Activated naive CD4-positive, alpha-beta T cell treated with anti-CD3 and anti-CD28 coated beads for 36 hours (primary cell): ENCODE measurements around the gene REV3L. TPM values are rescaled to one million over a fixed set of nuclear protein-coding genes. Genes with fewer than 3 reads are reported as not detected.

ENCODE experiments used
- CTCF ChIA-PET: fragments of 350-600 bp; sonication (Branson Sonifier 250); formaldehyde crosslinking; loops from one replicate; lab custom pipeline; 2021; ENCODE audit warnings: antibody characterized with exemption; lab: Charles Lee
- DNase-seq: peaks from one replicate; pipeline ENCODE4 v3.0.0-alpha.2; 2020
- H3K27ac Mint-ChIP-seq: one replicate; pipeline ENCODE4 v1.8.0; 2021; ENCODE audit warnings: mild to moderate bottlenecking, mixed read lengths
- H3K27me3 Mint-ChIP-seq: one replicate; pipeline ENCODE4 v1.8.0; 2021; ENCODE audit warnings: low read depth, mixed read lengths
- H3K36me3 Mint-ChIP-seq: one replicate; pipeline ENCODE4 v1.8.0; 2021; ENCODE audit warnings: low read depth, mixed read lengths
- H3K4me1 Mint-ChIP-seq: one replicate; pipeline ENCODE4 v1.8.0; 2021; ENCODE audit warnings: low read depth, mixed read lengths
- H3K4me3 Mint-ChIP-seq: one replicate; pipeline ENCODE4 v1.8.0; 2021; ENCODE audit warnings: mild to moderate bottlenecking, moderate library complexity, mixed read lengths
- H3K9me3 Mint-ChIP-seq: one replicate; pipeline ENCODE4 v1.8.0; 2021; ENCODE audit warnings: mixed read lengths
- intact Hi-C: fragments of 100-400 bp; cut with micrococcal nuclease; formaldehyde crosslinking; loops from one replicate; pipeline ENCODE4 v1.15.1; 2023
- total RNA-seq, 2 experiments: library from RNA; stranded (reverse); gene quantifications; one replicate each; pipeline ENCODE4 v1.2.3, GENCODE V29; 2021

The REV3L gene
- total RNA-seq, 2 experiments from 2014 or later, result 11.9 to 16.0 TPM

- Mint-ChIP-seq H3K4me3 (no peak overlapping the region), H3K9me3 (peaks cover 21% of the 10 kb centered on the region), H3K36me3 (peaks cover 71% of the 10 kb centered on the region), H3K27me3 (no peaks in the 10 kb centered on the region), H3K4me1 (peaks cover 2% of the 10 kb centered on the region), H3K27ac (no peak overlapping the region)
- CTCF ChIA-PET, result no interaction called here
- intact Hi-C loops, result no loop called here
- no peak for DNase-seq
These were observed 206.3 kb downstream of the REV3L start for GRCh38 chr6:111276736-111277135.

- CTCF ChIA-PET, result no interaction called here
- H3K9me3 Mint-ChIP-seq, result peaks cover 21% of the 10 kb centered on the region
- no peak for DNase-seq
- H3K36me3 Mint-ChIP-seq, result peaks cover 71% of the 10 kb centered on the region
- H3K27me3 Mint-ChIP-seq, result no peaks in the 10 kb centered on the region
- H3K27ac Mint-ChIP-seq, result no peak overlapping the region
- no peak overlapping the region for H3K4me3 Mint-ChIP-seq
- H3K4me1 Mint-ChIP-seq, result peaks cover 2% of the 10 kb centered on the region
- intact Hi-C loops, result no loop called here
These were observed 206.7 kb downstream of the REV3L start for GRCh38 chr6:111276335-111276734.

GRCh38 chr6:111274593-111275217 lies 208.3 kb downstream of the REV3L start:
- no peak overlapping the region for H3K27ac Mint-ChIP-seq
- intact Hi-C loops, result no loop called here
- H3K4me1 Mint-ChIP-seq, result peaks cover 2% of the 10 kb centered on the region
- no peaks in the 10 kb centered on the region for H3K27me3 Mint-ChIP-seq
- DNase-seq, result no peak
- peaks cover 21% of the 10 kb centered on the region for H3K9me3 Mint-ChIP-seq
- CTCF ChIA-PET, result interaction anchor here (0.6 to 1.1 kb wide), 3 partner anchors 10 to 833 kb away, joined by 3 to 4 read pairs (median 3); no protein-coding TSS in a partner anchor
- peaks cover 74% of the 10 kb centered on the region for H3K36me3 Mint-ChIP-seq
- H3K4me3 Mint-ChIP-seq, result no peak overlapping the region

- peaks cover 20% of the 10 kb centered on the region for H3K4me1 Mint-ChIP-seq
- intact Hi-C loops, result no loop called here
- peaks cover 17% of the 10 kb centered on the region for H3K9me3 Mint-ChIP-seq
- H3K27me3 Mint-ChIP-seq, result no peaks in the 10 kb centered on the region
- CTCF ChIA-PET, result interaction anchor here (0.5 kb wide), 1 partner anchor 893 kb away, joined by 3 read pairs; no protein-coding TSS in a partner anchor
- H3K36me3 Mint-ChIP-seq, result peaks cover 66% of the 10 kb centered on the region
- no peak overlapping the region for H3K27ac Mint-ChIP-seq
- no peak for DNase-seq
- H3K4me3 Mint-ChIP-seq, result no peak overlapping the region
These were observed 212.9 kb downstream of the REV3L start for GRCh38 chr6:111270121-111270520.

- H3K36me3 Mint-ChIP-seq, result peaks cover 60% of the 10 kb centered on the region
- H3K4me1 Mint-ChIP-seq, result peaks cover 20% of the 10 kb centered on the region
- no peak for DNase-seq
- CTCF ChIA-PET, result no interaction called here
- H3K4me3 Mint-ChIP-seq, result no peak overlapping the region
- intact Hi-C loops, result no loop called here
- peaks cover 12% of the 10 kb centered on the region for H3K9me3 Mint-ChIP-seq
- H3K27me3 Mint-ChIP-seq, result no peaks in the 10 kb centered on the region
- no peak overlapping the region for H3K27ac Mint-ChIP-seq
These were observed 213.5 kb downstream of the REV3L start for GRCh38 chr6:111269401-111269970.

GRCh38 chr6:111267764-111268333 lies 215.2 kb downstream of the REV3L start:
- H3K4me1 Mint-ChIP-seq, result peaks cover 27% of the 10 kb centered on the region
- DNase-seq, result no peak
- no peaks in the 10 kb centered on the region for H3K27me3 Mint-ChIP-seq
- intact Hi-C loops, result no loop called here
- peaks cover under 1% of the 10 kb centered on the region for H3K9me3 Mint-ChIP-seq
- CTCF ChIA-PET, result no interaction called here
- H3K36me3 Mint-ChIP-seq, result peaks cover 54% of the 10 kb centered on the region
- no peak overlapping the region for H3K4me3 Mint-ChIP-seq
- H3K27ac Mint-ChIP-seq, result no peak overlapping the region

- no peaks in the 10 kb centered on the region for H3K9me3 Mint-ChIP-seq
- H3K4me3 Mint-ChIP-seq, result no peak overlapping the region
- no peak overlapping the region for H3K27ac Mint-ChIP-seq
- peaks cover 50% of the 10 kb centered on the region for H3K36me3 Mint-ChIP-seq
- H3K27me3 Mint-ChIP-seq, result no peaks in the 10 kb centered on the region
- CTCF ChIA-PET, result interaction anchor here (0.5 kb wide), 1 partner anchor 255 kb away, joined by 3 read pairs; no protein-coding TSS in a partner anchor
- no peak for DNase-seq
- intact Hi-C loops, result no loop called here
- H3K4me1 Mint-ChIP-seq, result peaks cover 35% of the 10 kb centered on the region
These were observed 216.7 kb downstream of the REV3L start for GRCh38 chr6:111266276-111266675.

- no peak overlapping the region for H3K4me3 Mint-ChIP-seq
- intact Hi-C loops, result no loop called here
- peaks cover 39% of the 10 kb centered on the region for H3K4me1 Mint-ChIP-seq
- no peaks in the 10 kb centered on the region for H3K9me3 Mint-ChIP-seq
- H3K27me3 Mint-ChIP-seq, result no peaks in the 10 kb centered on the region
- no peak for DNase-seq
- no peak overlapping the region for H3K27ac Mint-ChIP-seq
- CTCF ChIA-PET, result interaction anchor here (0.5 to 0.9 kb wide), 2 partner anchors 255 to 897 kb away, joined by 3 to 5 read pairs; no protein-coding TSS in a partner anchor
- peaks cover 49% of the 10 kb centered on the region for H3K36me3 Mint-ChIP-seq
These were observed 217.2 kb downstream of the REV3L start for GRCh38 chr6:111265842-111266241.

- no peaks in the 10 kb centered on the region for H3K9me3 Mint-ChIP-seq
- DNase-seq, result peak; percentile 28
- CTCF ChIA-PET, result interaction anchor here (0.8 to 1.0 kb wide), 2 partner anchors 253 to 822 kb away, joined by 3 read pairs; no protein-coding TSS in a partner anchor
- no peak overlapping the region for H3K4me3 Mint-ChIP-seq
- no peaks in the 10 kb centered on the region for H3K27me3 Mint-ChIP-seq
- peaks cover 48% of the 10 kb centered on the region for H3K4me1 Mint-ChIP-seq
- peaks cover 32% of the 10 kb centered on the region for H3K36me3 Mint-ChIP-seq
- intact Hi-C loops, result no loop called here
- no peak overlapping the region for H3K27ac Mint-ChIP-seq
These were observed 219.2 kb downstream of the REV3L start for GRCh38 chr6:111263837-111264236.

- Mint-ChIP-seq H3K9me3 (no peaks in the 10 kb centered on the region), H3K27me3 (no peaks in the 10 kb centered on the region), H3K27ac (no peak overlapping the region), H3K4me1 (peaks cover 35% of the 10 kb centered on the region), H3K4me3 (peak overlapping the region; percentile 77), H3K36me3 (peaks cover 8% of the 10 kb centered on the region)
- intact Hi-C loops, result no loop called here
- CTCF ChIA-PET, result interaction anchor here (1.5 to 2.7 kb wide), 3 partner anchors 11 to 321 kb away, joined by 6 to 37 read pairs (median 9); no protein-coding TSS in a partner anchor
- no peak for DNase-seq
These were observed 222.3 kb downstream of the REV3L start for GRCh38 chr6:111260570-111261298.

- peak overlapping the region; percentile 77 for H3K4me3 Mint-ChIP-seq
- H3K36me3 Mint-ChIP-seq, result peaks cover 6% of the 10 kb centered on the region
- H3K27ac Mint-ChIP-seq, result peak overlapping the region; percentile 79
- no peaks in the 10 kb centered on the region for H3K27me3 Mint-ChIP-seq
- DNase-seq, result peak; percentile 99
- H3K9me3 Mint-ChIP-seq, result no peaks in the 10 kb centered on the region
- CTCF ChIA-PET, result interaction anchor here (0.6 to 2.7 kb wide), 48 partner anchors 9 to 904 kb away, joined by 3 to 37 read pairs (median 4); partner anchors contain the start of genes FAM229B, REV3L, SLC16A10 and TRAF3IP2
- peaks cover 34% of the 10 kb centered on the region for H3K4me1 Mint-ChIP-seq
- intact Hi-C loops, result loop anchor here (1.0 to 5.0 kb wide), 18 partner anchors 80 to 904 kb away; partner anchors contain the start of genes FAM229B, FYN, REV3L and SLC16A10
These were observed 223.8 kb downstream of the REV3L start for GRCh38 chr6:111259089-111259831.
